Astrocyte of the cerebellum (primary cell): ENCODE data around the gene BMI1.

Experiments
- DNase-seq: peaks from one replicate; pipeline ENCODE4 v3.0.0-alpha.2; 2011; ENCODE audit warnings: low read depth
- H3K4me3 ChIP-seq: 2 replicates; pipeline ENCODE4 v1.5.1; 2011; ENCODE audit warnings: mild to moderate bottlenecking, low read depth, low read length, moderate library complexity
- CTCF ChIP-seq: IDR thresholded peaks from 2 replicates; pipeline ENCODE4 v1.5.1; 2012; ENCODE audit warnings: low read length, low read depth, moderate library complexity, mild to moderate bottlenecking; ENCODE audit errors: missing control alignments
- in situ Hi-C: cut with HindIII; loops from 2 replicates; pipeline ENCODE4 v1.10.0; 2017; ENCODE audit warnings: low sequenced_read_pairs

Gene BMI1

GRCh38 chr10:22320591-22321155 is at the start of gene BMI1:
Gene BMI1, plus strand, starts transcription at chr10:22321099. Its CDS starts 5,351 bp downstream, at chr10:22326450.
- H3K4me3 ChIP-seq: peak within 1 kb of the TSS; percentile 73
- no peak for TF ChIP-seq CTCF
- DNase-seq: no peak
- in situ Hi-C loops: loop anchor here (25.0 kb wide), 1 partner anchor 242 kb away; no protein-coding TSS in a partner anchor

GRCh38 chr10:22271786-22272185 is 49.1 kb upstream of the BMI1 start:
- TF ChIP-seq CTCF: no peak
- no peak for DNase-seq
- H3K4me3 ChIP-seq: no peak overlapping the region
- in situ Hi-C loops: no loop called here

GRCh38 chr10:22278441-22278782 is 42.5 kb upstream of the BMI1 start:
- no peak overlapping the region for H3K4me3 ChIP-seq
- DNase-seq: no peak
- in situ Hi-C loops: no loop called here
- no peak for TF ChIP-seq CTCF

- no peak overlapping the region for H3K4me3 ChIP-seq
- in situ Hi-C loops: no loop called here
- no peak for DNase-seq
- no peak for TF ChIP-seq CTCF
Observed at GRCh38 chr10:22280078-22280477, 40.8 kb upstream of the BMI1 start.

GRCh38 chr10:22285130-22285529 is 35.8 kb upstream of the BMI1 start:
- no peak for DNase-seq
- no peak overlapping the region for H3K4me3 ChIP-seq
- TF ChIP-seq CTCF: no peak
- in situ Hi-C loops: no loop called here

- in situ Hi-C loops: no loop called here
- DNase-seq: no peak
- TF ChIP-seq CTCF: no peak
- H3K4me3 ChIP-seq: no peak overlapping the region
Observed at GRCh38 chr10:22293747-22294404, 27.0 kb upstream of the BMI1 start.

- in situ Hi-C loops: no loop called here
- no peak overlapping the region for H3K4me3 ChIP-seq
- TF ChIP-seq CTCF: no peak
- DNase-seq: no peak
Observed at GRCh38 chr10:22294694-22295093, 26.2 kb upstream of the BMI1 start.
